Tibial nerve (tissue), 4 donors: ENCODE results near the gene NCKAP1.

ENCODE experiments used
- EP300 ChIP-seq, 2 donors: sonication (generic); formaldehyde crosslinking; IDR thresholded peaks; one replicate each; pipeline ENCODE4 v1.6.1; 2017; ENCODE audit warnings: antibody characterized with exemption in 2 of 2, mild to moderate bottlenecking in 1 of 2
- POLR2A ChIP-seq, 2 donors: fragments of 450-650 bp; IDR thresholded peaks; one replicate each; pipeline ENCODE4 v1.6.1; 2017; ENCODE audit warnings: antibody characterized with exemption in 2 of 2, mild to moderate bottlenecking in 2 of 2, moderate library complexity in 2 of 2
- TF ChIP-seq, protein P1 (sequence below), 5 experiments: fragments of 200-600 bp in 3 of 5; fragments of 450-650 bp in 2 of 5; sonication (generic) in 3 of 5; IDR thresholded peaks; one replicate each; pipeline ENCODE4 v1.5.1; 2016 to 2019; ENCODE audit warnings: antibody characterized with exemption in 5 of 5, mild to moderate bottlenecking in 3 of 5, moderate library complexity in 2 of 5

DNA sequence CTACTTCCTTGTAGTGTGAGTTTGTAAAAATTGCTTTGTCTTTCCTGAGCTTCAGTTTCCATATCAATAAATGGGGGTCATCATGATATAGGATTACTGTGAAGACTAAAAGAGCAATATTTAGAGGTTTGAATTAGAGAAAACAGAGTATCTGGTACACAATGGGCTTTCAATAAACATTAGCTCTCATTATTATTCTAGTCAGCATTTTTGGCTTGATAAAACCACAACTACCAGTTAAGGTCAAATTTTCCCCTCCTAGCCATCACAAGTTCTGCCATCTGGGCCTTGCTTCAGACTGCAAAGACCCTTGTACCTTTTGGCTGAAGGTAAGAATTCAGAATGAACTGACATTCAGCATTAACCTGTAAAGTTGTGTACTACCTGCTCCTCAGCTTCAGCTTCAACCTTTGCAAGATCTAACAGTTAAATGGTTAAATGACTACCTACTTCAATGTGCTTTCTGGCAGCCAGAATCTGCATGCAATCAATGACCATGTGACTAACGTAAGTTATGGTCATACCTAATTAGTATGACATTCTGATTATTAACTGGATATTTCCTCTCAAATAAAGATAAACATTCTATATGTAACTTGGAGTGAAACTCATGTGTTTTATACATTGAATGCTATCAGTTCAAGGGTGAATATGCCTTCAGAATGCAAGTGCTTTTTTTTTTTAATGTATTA lies 119.2 kb downstream of the NCKAP1 start:
- TF ChIP-seq POLR2A (IDR thresholded peaks at IDR 0.05) (no peak), EP300 (IDR thresholded peaks at IDR 0.05) (no peak)
- TF ChIP-seq, protein P1, sequence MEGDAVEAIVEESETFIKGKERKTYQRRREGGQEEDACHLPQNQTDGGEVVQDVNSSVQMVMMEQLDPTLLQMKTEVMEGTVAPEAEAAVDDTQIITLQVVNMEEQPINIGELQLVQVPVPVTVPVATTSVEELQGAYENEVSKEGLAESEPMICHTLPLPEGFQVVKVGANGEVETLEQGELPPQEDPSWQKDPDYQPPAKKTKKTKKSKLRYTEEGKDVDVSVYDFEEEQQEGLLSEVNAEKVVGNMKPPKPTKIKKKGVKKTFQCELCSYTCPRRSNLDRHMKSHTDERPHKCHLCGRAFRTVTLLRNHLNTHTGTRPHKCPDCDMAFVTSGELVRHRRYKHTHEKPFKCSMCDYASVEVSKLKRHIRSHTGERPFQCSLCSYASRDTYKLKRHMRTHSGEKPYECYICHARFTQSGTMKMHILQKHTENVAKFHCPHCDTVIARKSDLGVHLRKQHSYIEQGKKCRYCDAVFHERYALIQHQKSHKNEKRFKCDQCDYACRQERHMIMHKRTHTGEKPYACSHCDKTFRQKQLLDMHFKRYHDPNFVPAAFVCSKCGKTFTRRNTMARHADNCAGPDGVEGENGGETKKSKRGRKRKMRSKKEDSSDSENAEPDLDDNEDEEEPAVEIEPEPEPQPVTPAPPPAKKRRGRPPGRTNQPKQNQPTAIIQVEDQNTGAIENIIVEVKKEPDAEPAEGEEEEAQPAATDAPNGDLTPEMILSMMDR (IDR thresholded peaks at IDR 0.05) = no peak
